Stimulated activated memory B cell treated with anti-CD40 and anti-IgM and Interleukin-4, amounts not matched to agents 10 μg/mL and 1 μg/mL and 100 μg/mL, for 72 hours (primary cell): ENCODE results near the gene CBY3.
"Not testable (repeated sequence)": the region's sequence is repeated elsewhere in the genome, so short reads cannot be mapped to it uniquely, and the experiment has no call there.

Source experiments
- ATAC-seq: fragments of 150-1000 bp; cut with Tn5 transposase; 2 replicates; pipeline ENCODE4 v1.10.0; 2021
- H3K27ac Mint-ChIP-seq: one replicate; pipeline ENCODE4 v1.8.0; 2022; ENCODE audit warnings: mild to moderate bottlenecking, mixed read lengths
- H3K27me3 Mint-ChIP-seq: one replicate; pipeline ENCODE4 v1.8.0; 2022; ENCODE audit warnings: mixed read lengths
- H3K36me3 Mint-ChIP-seq: one replicate; pipeline ENCODE4 v1.8.0; 2022; ENCODE audit warnings: mixed read lengths
- H3K4me1 Mint-ChIP-seq: one replicate; pipeline ENCODE4 v1.8.0; 2022; ENCODE audit warnings: mixed read lengths
- H3K4me3 Mint-ChIP-seq: one replicate; pipeline ENCODE4 v1.8.0; 2022; ENCODE audit warnings: mild to moderate bottlenecking, moderate library complexity, mixed read lengths
- H3K9me3 Mint-ChIP-seq: one replicate; pipeline ENCODE4 v1.8.0; 2022; ENCODE audit warnings: mixed read lengths

Gene CBY3

GRCh38 chr5:179680780-179681401, at the start of gene CBY3:
CBY3 (minus strand) TSS chr5:179681034; CDS start chr5:179680918, 116 bp downstream.
- peaks cover 6% of the 10 kb centered on the region for H3K36me3 Mint-ChIP-seq
- H3K27me3 Mint-ChIP-seq = no peaks in the 10 kb centered on the region
- peak within 1 kb of the TSS; percentile 91 for H3K27ac Mint-ChIP-seq
- no peaks in the 10 kb centered on the region for H3K9me3 Mint-ChIP-seq
- H3K4me3 Mint-ChIP-seq = peak within 1 kb of the TSS; percentile 51
- ATAC-seq = no peak
- peaks cover 44% of the 10 kb centered on the region for H3K4me1 Mint-ChIP-seq

- Mint-ChIP-seq H3K4me3 (no peak overlapping the region), H3K27ac (peak overlapping the region; percentile 53), H3K4me1 (peaks cover 46% of the 10 kb centered on the region), H3K27me3 (no peaks in the 10 kb centered on the region), H3K36me3 (peaks cover 41% of the 10 kb centered on the region), H3K9me3 (no peaks in the 10 kb centered on the region)
- ATAC-seq = no peak
Measured at GRCh38 chr5:179730356-179730755, 49.5 kb upstream of the CBY3 start.

GRCh38 chr5:179729727-179730126, 48.9 kb upstream of the CBY3 start:
- H3K27me3 Mint-ChIP-seq = no peaks in the 10 kb centered on the region
- peaks cover 44% of the 10 kb centered on the region for H3K4me1 Mint-ChIP-seq
- H3K9me3 Mint-ChIP-seq = no peaks in the 10 kb centered on the region
- H3K36me3 Mint-ChIP-seq = peaks cover 42% of the 10 kb centered on the region
- no peak for ATAC-seq
- H3K27ac Mint-ChIP-seq = no peak overlapping the region
- no peak overlapping the region for H3K4me3 Mint-ChIP-seq

GRCh38 chr5:179729303-179729702, 48.5 kb upstream of the CBY3 start:
- Mint-ChIP-seq H3K4me1 (peaks cover 39% of the 10 kb centered on the region), H3K4me3 (no peak overlapping the region), H3K36me3 (peaks cover 46% of the 10 kb centered on the region), H3K27me3 (no peaks in the 10 kb centered on the region), H3K9me3 (no peaks in the 10 kb centered on the region), H3K27ac (no peak overlapping the region)
- no peak for ATAC-seq

GRCh38 chr5:179727106-179727505, 46.3 kb upstream of the CBY3 start:
- H3K27me3 Mint-ChIP-seq = no peaks in the 10 kb centered on the region
- H3K36me3 Mint-ChIP-seq = peaks cover 68% of the 10 kb centered on the region
- H3K27ac Mint-ChIP-seq = peak overlapping the region; percentile 32
- peaks cover 30% of the 10 kb centered on the region for H3K4me1 Mint-ChIP-seq
- no peaks in the 10 kb centered on the region for H3K9me3 Mint-ChIP-seq
- ATAC-seq = no peak
- H3K4me3 Mint-ChIP-seq = no peak overlapping the region

- H3K4me3 Mint-ChIP-seq = no peak overlapping the region
- H3K36me3 Mint-ChIP-seq = peaks cover 58% of the 10 kb centered on the region
- ATAC-seq = no peak
- H3K27me3 Mint-ChIP-seq = no peaks in the 10 kb centered on the region
- H3K4me1 Mint-ChIP-seq = peaks cover 12% of the 10 kb centered on the region
- peak overlapping the region; percentile 22 for H3K27ac Mint-ChIP-seq
- H3K9me3 Mint-ChIP-seq = no peaks in the 10 kb centered on the region
Measured at GRCh38 chr5:179724163-179724562, 43.3 kb upstream of the CBY3 start.

GRCh38 chr5:179720222-179720621, 39.4 kb upstream of the CBY3 start:
- no peak overlapping the region for H3K27ac Mint-ChIP-seq
- H3K36me3 Mint-ChIP-seq = peaks cover 62% of the 10 kb centered on the region
- no peaks in the 10 kb centered on the region for H3K9me3 Mint-ChIP-seq
- H3K27me3 Mint-ChIP-seq = no peaks in the 10 kb centered on the region
- no peak for ATAC-seq
- no peak overlapping the region for H3K4me3 Mint-ChIP-seq
- no peaks in the 10 kb centered on the region for H3K4me1 Mint-ChIP-seq

GRCh38 chr5:179716286-179716685, 35.5 kb upstream of the CBY3 start:
- H3K4me3 Mint-ChIP-seq = no peak overlapping the region
- no peaks in the 10 kb centered on the region for H3K27me3 Mint-ChIP-seq
- no peak for ATAC-seq
- no peaks in the 10 kb centered on the region for H3K4me1 Mint-ChIP-seq
- peaks cover 40% of the 10 kb centered on the region for H3K36me3 Mint-ChIP-seq
- no peak overlapping the region for H3K27ac Mint-ChIP-seq
- no peaks in the 10 kb centered on the region for H3K9me3 Mint-ChIP-seq

- Mint-ChIP-seq H3K4me3 (peak overlapping the region; percentile 95), H3K4me1 (peaks cover 54% of the 10 kb centered on the region), H3K27me3 (no peaks in the 10 kb centered on the region), H3K9me3 (no peaks in the 10 kb centered on the region), H3K27ac (peak overlapping the region; percentile 100), H3K36me3 (peaks cover 30% of the 10 kb centered on the region)
- ATAC-seq = no peak
Measured at GRCh38 chr5:179700401-179700918, 19.6 kb upstream of the CBY3 start.

GRCh38 chr5:179699616-179700237, 18.9 kb upstream of the CBY3 start:
- H3K4me3 Mint-ChIP-seq = peak overlapping the region; percentile 95
- H3K4me1 Mint-ChIP-seq = peaks cover 50% of the 10 kb centered on the region
- peak overlapping the region; percentile 100 for H3K27ac Mint-ChIP-seq
- no peaks in the 10 kb centered on the region for H3K27me3 Mint-ChIP-seq
- peak; percentile 14 for ATAC-seq
- H3K9me3 Mint-ChIP-seq = no peaks in the 10 kb centered on the region
- H3K36me3 Mint-ChIP-seq = peaks cover 24% of the 10 kb centered on the region

GRCh38 chr5:179698935-179699615, 18.2 kb upstream of the CBY3 start, which contains the start of gene CANX:
CANX (plus strand) TSS chr5:179698967; CDS start chr5:179705682, 6,715 bp downstream.
- no peaks in the 10 kb centered on the region for H3K9me3 Mint-ChIP-seq
- H3K36me3 Mint-ChIP-seq = peaks cover 27% of the 10 kb centered on the region
- peak within 1 kb of the TSS; percentile 95 for H3K4me3 Mint-ChIP-seq
- ATAC-seq = no peak
- peaks cover 50% of the 10 kb centered on the region for H3K4me1 Mint-ChIP-seq
- no peaks in the 10 kb centered on the region for H3K27me3 Mint-ChIP-seq
- peak within 1 kb of the TSS; percentile 100 for H3K27ac Mint-ChIP-seq

GRCh38 chr5:179697993-179698934, 17.4 kb upstream of the CBY3 start:
- H3K27me3 Mint-ChIP-seq = no peaks in the 10 kb centered on the region
- no peaks in the 10 kb centered on the region for H3K9me3 Mint-ChIP-seq
- peak overlapping the region; percentile 100 for H3K27ac Mint-ChIP-seq
- peak overlapping the region; percentile 95 for H3K4me3 Mint-ChIP-seq
- peaks cover 42% of the 10 kb centered on the region for H3K4me1 Mint-ChIP-seq
- peaks cover 19% of the 10 kb centered on the region for H3K36me3 Mint-ChIP-seq
- ATAC-seq = peak; percentile 97

- not testable (repeated sequence) for H3K27me3 Mint-ChIP-seq, H3K9me3 Mint-ChIP-seq, ATAC-seq
- H3K27ac Mint-ChIP-seq = peak overlapping the region; percentile 100
- peaks cover 11% of the 10 kb centered on the region for H3K36me3 Mint-ChIP-seq
- peaks cover 38% of the 10 kb centered on the region for H3K4me1 Mint-ChIP-seq
- peak overlapping the region; percentile 60 for H3K4me3 Mint-ChIP-seq
Measured at GRCh38 chr5:179697543-179697942, 16.7 kb upstream of the CBY3 start.

GRCh38 chr5:179697108-179697507, 16.3 kb upstream of the CBY3 start:
- no peak for ATAC-seq
- no peaks in the 10 kb centered on the region for H3K9me3 Mint-ChIP-seq
- no peaks in the 10 kb centered on the region for H3K27me3 Mint-ChIP-seq
- peak overlapping the region; percentile 60 for H3K4me3 Mint-ChIP-seq
- peaks cover 34% of the 10 kb centered on the region for H3K4me1 Mint-ChIP-seq
- H3K36me3 Mint-ChIP-seq = peaks cover 7% of the 10 kb centered on the region
- H3K27ac Mint-ChIP-seq = peak overlapping the region; percentile 100
